ENCODE measurements around the gene DNTT. TPM values are rescaled to one million over a fixed set of nuclear protein-coding genes. Genes with fewer than 3 reads are reported as not detected.

Gene DNTT
- total RNA-seq, 2 experiments from 2014 or later: 0.16 to 0.32 TPM

DNA sequence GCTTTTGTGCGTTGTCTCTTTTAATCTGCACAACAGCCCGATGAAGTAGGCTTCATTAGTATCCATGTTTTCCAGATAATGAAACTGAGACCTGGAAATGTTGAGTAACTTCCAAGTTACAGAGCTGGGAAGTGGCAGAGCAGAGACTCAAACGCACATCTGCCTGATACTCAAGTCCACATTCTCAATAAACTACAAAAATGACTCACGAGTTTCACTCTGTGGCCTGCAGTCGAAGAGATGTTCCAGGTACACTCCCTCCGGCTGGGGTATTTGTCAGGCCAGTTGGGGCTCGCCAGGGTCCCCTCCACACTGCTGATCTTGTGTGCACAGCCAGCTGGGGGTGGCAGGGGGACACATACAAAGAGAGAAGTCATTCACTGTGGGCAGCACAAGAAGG is 72.2 kb downstream of the DNTT start:
- Histone ChIP-seq H3K9me2 (ENCODE audit: insufficient read depth, low read length) (no peaks in the 10 kb centered on the region), H4K20me1 (ENCODE audit: insufficient read depth, low read length) (no peaks in the 10 kb centered on the region), H3K36me3 (ENCODE audit: insufficient read depth, low read length) (no peaks in the 10 kb centered on the region), H3K79me2 (ENCODE audit: insufficient read depth, low read depth, low read length) (no peaks in the 10 kb centered on the region), H3K9me3 (ENCODE audit: low read length) (no peaks in the 10 kb centered on the region), H3K27ac (ENCODE audit: low read depth, low read length, poor library complexity, severe bottlenecking) (no peak overlapping the region), H3K4me3 (ENCODE audit: low read depth, low read length, poor library complexity, severe bottlenecking) (no peak overlapping the region), H2AFZ (ENCODE audit: low read length) (no peak overlapping the region), H3K4me1 (ENCODE audit: insufficient read depth, low read length, poor library complexity, severe bottlenecking) (peaks cover 6% of the 10 kb centered on the region), H3K4me2 (ENCODE audit: low read length) (no peak overlapping the region)
- DNase-seq (ENCODE audit: low spot score): no peak
- ChIA-PET CTCF (ENCODE audit: unreplicated experiment) (no interaction called here), POLR2A (interaction anchor here (0.6 kb wide), 1 partner anchor 103 kb away, joined by 3 read pairs; no protein-coding TSS in a partner anchor)
- TF ChIP-seq, protein P1, sequence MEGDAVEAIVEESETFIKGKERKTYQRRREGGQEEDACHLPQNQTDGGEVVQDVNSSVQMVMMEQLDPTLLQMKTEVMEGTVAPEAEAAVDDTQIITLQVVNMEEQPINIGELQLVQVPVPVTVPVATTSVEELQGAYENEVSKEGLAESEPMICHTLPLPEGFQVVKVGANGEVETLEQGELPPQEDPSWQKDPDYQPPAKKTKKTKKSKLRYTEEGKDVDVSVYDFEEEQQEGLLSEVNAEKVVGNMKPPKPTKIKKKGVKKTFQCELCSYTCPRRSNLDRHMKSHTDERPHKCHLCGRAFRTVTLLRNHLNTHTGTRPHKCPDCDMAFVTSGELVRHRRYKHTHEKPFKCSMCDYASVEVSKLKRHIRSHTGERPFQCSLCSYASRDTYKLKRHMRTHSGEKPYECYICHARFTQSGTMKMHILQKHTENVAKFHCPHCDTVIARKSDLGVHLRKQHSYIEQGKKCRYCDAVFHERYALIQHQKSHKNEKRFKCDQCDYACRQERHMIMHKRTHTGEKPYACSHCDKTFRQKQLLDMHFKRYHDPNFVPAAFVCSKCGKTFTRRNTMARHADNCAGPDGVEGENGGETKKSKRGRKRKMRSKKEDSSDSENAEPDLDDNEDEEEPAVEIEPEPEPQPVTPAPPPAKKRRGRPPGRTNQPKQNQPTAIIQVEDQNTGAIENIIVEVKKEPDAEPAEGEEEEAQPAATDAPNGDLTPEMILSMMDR (conservative IDR thresholded peaks at IDR 0.05; ENCODE audit: low read length): no peak
- no TSS peak for BruUV-seq (replicated peaks)
- intact Hi-C loops (cut with micrococcal nuclease; ENCODE audit: unreplicated experiment): no loop called here

DNA sequence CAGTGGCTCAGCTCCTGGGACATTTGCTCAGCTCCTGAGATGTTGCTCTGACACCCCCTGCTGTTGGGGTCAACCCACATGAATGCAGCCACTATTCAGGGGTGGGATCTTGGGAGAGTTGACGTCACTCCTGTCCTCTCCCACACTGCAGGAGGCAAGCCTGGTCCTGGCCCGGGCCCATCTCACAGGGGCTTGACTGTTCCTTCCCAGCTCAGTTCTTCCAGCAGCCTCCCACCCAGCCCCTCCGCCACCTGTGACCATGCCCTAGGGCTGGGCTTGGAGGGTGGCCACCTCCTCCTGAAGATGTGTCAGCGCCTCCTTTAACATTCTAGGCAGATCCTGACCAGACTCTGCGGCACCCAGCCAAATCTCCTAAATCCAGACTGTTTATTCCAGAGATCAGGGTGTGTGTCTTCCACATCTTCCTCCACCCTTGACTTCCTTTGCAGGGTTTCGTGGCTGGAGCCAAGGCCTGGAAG is 73.6 kb downstream of the DNTT start:
- H3K36me3 ChIP-seq (ENCODE audit: insufficient read depth, low read length): no peaks in the 10 kb centered on the region
- POLR2A ChIA-PET: interaction anchor here (0.6 kb wide), 1 partner anchor 52 kb away, joined by 4 read pairs; no protein-coding TSS in a partner anchor
- H3K79me2 ChIP-seq (ENCODE audit: insufficient read depth, low read depth, low read length): no peaks in the 10 kb centered on the region
- no peak overlapping the region for H2AFZ ChIP-seq (ENCODE audit: low read length)
- intact Hi-C loops (cut with micrococcal nuclease; ENCODE audit: unreplicated experiment): no loop called here
- CTCF ChIA-PET (ENCODE audit: unreplicated experiment): no interaction called here
- no TSS peak for BruUV-seq (replicated peaks)
- H3K4me2 ChIP-seq (ENCODE audit: low read length): no peak overlapping the region
- TF ChIP-seq EZH2phosphoT487 (IDR thresholded peaks at IDR 0.05; ENCODE audit: borderline replicate concordance, low read depth, low read length): no peak
- TF ChIP-seq, protein P1 (conservative IDR thresholded peaks at IDR 0.05; ENCODE audit: low read length): peak; percentile 43; the same call in 1 of the 2 replicates
- H3K27ac ChIP-seq (ENCODE audit: low read depth, low read length, poor library complexity, severe bottlenecking): no peak overlapping the region
- peaks cover 6% of the 10 kb centered on the region for H3K4me1 ChIP-seq (ENCODE audit: insufficient read depth, low read length, poor library complexity, severe bottlenecking)
- no peaks in the 10 kb centered on the region for H4K20me1 ChIP-seq (ENCODE audit: insufficient read depth, low read length)
- no peaks in the 10 kb centered on the region for H3K9me3 ChIP-seq (ENCODE audit: low read length)
- peak; percentile 16 for DNase-seq (ENCODE audit: low spot score)
- no peak overlapping the region for H3K4me3 ChIP-seq (ENCODE audit: low read depth, low read length, poor library complexity, severe bottlenecking)
- no peaks in the 10 kb centered on the region for H3K9me2 ChIP-seq (ENCODE audit: insufficient read depth, low read length)

DNA sequence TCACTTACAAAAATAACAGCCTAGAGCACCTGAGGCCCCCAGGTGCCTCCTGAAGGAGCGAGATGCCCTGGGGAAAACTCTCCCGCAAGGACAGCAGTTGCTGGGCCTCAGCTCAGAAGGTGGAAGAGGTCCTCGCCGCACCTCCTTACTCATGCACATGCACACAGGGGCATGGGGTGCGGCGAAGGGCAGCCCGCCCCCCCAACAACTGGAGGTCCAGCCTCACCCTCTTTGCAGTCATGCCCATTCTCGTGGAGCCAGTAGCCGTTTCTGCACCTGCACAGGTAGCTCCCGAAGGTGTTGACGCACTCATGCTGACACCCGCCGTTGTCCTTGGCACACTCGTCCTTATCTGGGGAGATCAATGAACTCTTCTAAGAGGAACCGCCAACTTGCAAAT is 74.5 kb downstream of the DNTT start:
- ChIA-PET POLR2A (no interaction called here), CTCF (ENCODE audit: unreplicated experiment) (no interaction called here)
- H3K4me3 ChIP-seq (ENCODE audit: low read depth, low read length, poor library complexity, severe bottlenecking): no peak overlapping the region
- H4K20me1 ChIP-seq (ENCODE audit: insufficient read depth, low read length): no peaks in the 10 kb centered on the region
- TF ChIP-seq, protein P1 (conservative IDR thresholded peaks at IDR 0.05; ENCODE audit: low read length): no peak
- no peak for TF ChIP-seq EZH2phosphoT487 (IDR thresholded peaks at IDR 0.05; ENCODE audit: borderline replicate concordance, low read depth, low read length)
- intact Hi-C loops (cut with micrococcal nuclease; ENCODE audit: unreplicated experiment): no loop called here
- BruUV-seq (replicated peaks): no TSS peak
- no peak overlapping the region for H3K27ac ChIP-seq (ENCODE audit: low read depth, low read length, poor library complexity, severe bottlenecking)
- no peak overlapping the region for H2AFZ ChIP-seq (ENCODE audit: low read length)
- no peaks in the 10 kb centered on the region for H3K9me2 ChIP-seq (ENCODE audit: insufficient read depth, low read length)
- H3K9me3 ChIP-seq (ENCODE audit: low read length): no peaks in the 10 kb centered on the region
- H3K4me2 ChIP-seq (ENCODE audit: low read length): no peak overlapping the region
- no peaks in the 10 kb centered on the region for H3K79me2 ChIP-seq (ENCODE audit: insufficient read depth, low read depth, low read length)
- no peaks in the 10 kb centered on the region for H3K36me3 ChIP-seq (ENCODE audit: insufficient read depth, low read length)
- H3K4me1 ChIP-seq (ENCODE audit: insufficient read depth, low read length, poor library complexity, severe bottlenecking): peaks cover 6% of the 10 kb centered on the region
- no peak for DNase-seq (ENCODE audit: low spot score)

All from OCI-LY7 (cell line).